WTC11 (cell line): ENCODE measurements around the gene TATDN3. TPM values are rescaled to one million over a fixed set of nuclear protein-coding genes. Genes with fewer than 3 reads are reported as not detected.

ENCODE experiments used
- ATAC-seq: fragments of 200-7000 bp; cut with Tn5 transposase; 2 replicates; pipeline ENCODE4 v1.10.0; 2021; ENCODE audit warnings: mild to moderate bottlenecking, moderate library complexity
- CTCF ChIA-PET: fragments of 300-600 bp; sonication (Branson Sonifier 250); formaldehyde crosslinking; loops from one replicate; lab custom pipeline; 2021; ENCODE audit warnings: antibody characterized with exemption; lab: Charles Lee
- POLR2A ChIA-PET: fragments of 350-600 bp; sonication (Branson Sonifier 250); formaldehyde crosslinking; loops from one replicate; lab custom pipeline; 2021; ENCODE audit warnings: antibody characterized with exemption; lab: Charles Lee
- DNase-seq: peaks from one replicate; pipeline ENCODE4 v3.0.0; 2021; ENCODE audit warnings: low spot score
- H3K27ac Mint-ChIP-seq: 2 replicates; pipeline ENCODE4 v1.8.0; 2021; ENCODE audit warnings: mixed read lengths
- H3K27me3 Mint-ChIP-seq: 2 replicates; pipeline ENCODE4 v1.8.0; 2021; ENCODE audit warnings: low read depth, mild to moderate bottlenecking, moderate library complexity, mixed read lengths
- H3K36me3 Mint-ChIP-seq: 2 replicates; pipeline ENCODE4 v1.8.0; 2021; ENCODE audit warnings: mixed read lengths
- H3K4me1 Mint-ChIP-seq: 2 replicates; pipeline ENCODE4 v1.8.0; 2022; ENCODE audit warnings: mixed read lengths
- H3K4me3 Mint-ChIP-seq: 2 replicates; pipeline ENCODE4 v1.8.0; 2021; ENCODE audit warnings: mild to moderate bottlenecking, moderate library complexity, mixed read lengths
- H3K9me3 Mint-ChIP-seq: 2 replicates; pipeline ENCODE4 v1.8.0; 2021; ENCODE audit warnings: mixed read lengths
- ATF2 ChIP-seq: sonication (generic); formaldehyde crosslinking; IDR thresholded peaks from 2 replicates; pipeline ENCODE4 v1.8.1; 2022; ENCODE audit warnings: low read depth, missing genetic modification reagents, borderline replicate concordance
- ATF3 ChIP-seq: sonication (generic); formaldehyde crosslinking; conservative IDR thresholded peaks from 2 replicates; pipeline ENCODE4 v1.8.1; 2022; ENCODE audit warnings: mild to moderate bottlenecking, missing genetic modification reagents
- CTCF ChIP-seq: fragments of 200-600 bp; IDR thresholded peaks from 2 replicates; pipeline ENCODE4 v1.8.0; 2022; ENCODE audit warnings: antibody characterized with exemption
- ETV6 ChIP-seq: sonication (generic); formaldehyde crosslinking; IDR thresholded peaks from 2 replicates; pipeline ENCODE4 v1.8.1; 2022; ENCODE audit warnings: mild to moderate bottlenecking, missing genetic modification reagents
- FOXP1 ChIP-seq: sonication (generic); formaldehyde crosslinking; IDR thresholded peaks from 2 replicates; pipeline ENCODE4 v1.8.0; 2022; ENCODE audit warnings: missing genetic modification reagents, mild to moderate bottlenecking, moderate library complexity, borderline replicate concordance
- NFYB ChIP-seq: sonication (generic); formaldehyde crosslinking; conservative IDR thresholded peaks from 2 replicates; pipeline ENCODE4 v1.8.0; 2022; ENCODE audit warnings: low read depth, missing genetic modification reagents
- NR3C1 ChIP-seq: sonication (generic); formaldehyde crosslinking; conservative IDR thresholded peaks from 2 replicates; pipeline ENCODE4 v1.8.1; 2023; ENCODE audit warnings: low read depth, mild to moderate bottlenecking, missing genetic modification reagents
- PREB ChIP-seq: sonication (generic); formaldehyde crosslinking; IDR thresholded peaks from 2 replicates; pipeline ENCODE4 v1.8.1; 2022; ENCODE audit warnings: mild to moderate bottlenecking, missing genetic modification reagents, moderate library complexity, borderline replicate concordance
- SOX15 ChIP-seq: fragments of 250-450 bp; sonication (Bioruptor Pico); IDR thresholded peaks from 2 replicates; pipeline ENCODE4 v1.9.0; 2021; ENCODE audit warnings: mild to moderate bottlenecking
- TCF7 ChIP-seq: sonication (generic); formaldehyde crosslinking; IDR thresholded peaks from 2 replicates; pipeline ENCODE4 v1.8.0; 2022; ENCODE audit warnings: mild to moderate bottlenecking, low read depth, missing genetic modification reagents, moderate library complexity
- TEAD4 ChIP-seq: sonication (generic); formaldehyde crosslinking; IDR thresholded peaks from 2 replicates; pipeline ENCODE4 v1.8.0; 2022; ENCODE audit warnings: mild to moderate bottlenecking, missing genetic modification reagents
- USF1 ChIP-seq: sonication (generic); formaldehyde crosslinking; IDR thresholded peaks from 2 replicates; pipeline ENCODE4 v1.8.0; 2022; ENCODE audit warnings: mild to moderate bottlenecking, missing genetic modification reagents
- USF2 ChIP-seq: sonication (generic); formaldehyde crosslinking; IDR thresholded peaks from 2 replicates; pipeline ENCODE4 v1.8.1; 2023; ENCODE audit warnings: mild to moderate bottlenecking, missing genetic modification reagents, moderate library complexity
- ZMAT4 ChIP-seq: fragments of 250-450 bp; sonication (Bioruptor Pico); IDR thresholded peaks from 2 replicates; pipeline ENCODE4 v1.9.0; 2021; ENCODE audit warnings: mild to moderate bottlenecking
- ZNF281 ChIP-seq: sonication (generic); formaldehyde crosslinking; IDR thresholded peaks from 2 replicates; pipeline ENCODE4 v1.8.0; 2023; ENCODE audit warnings: mild to moderate bottlenecking, missing genetic modification reagents
- ZNF317 ChIP-seq: sonication (generic); formaldehyde crosslinking; IDR thresholded peaks from 2 replicates; pipeline ENCODE4 v1.8.1; 2023; ENCODE audit warnings: low read depth, mild to moderate bottlenecking, moderate library complexity, missing genetic modification reagents, borderline replicate concordance
- ZNF532 ChIP-seq: fragments of 250-450 bp; sonication (Bioruptor Pico); IDR thresholded peaks from 2 replicates; pipeline ENCODE4 v1.9.0; 2021; ENCODE audit warnings: mild to moderate bottlenecking, borderline replicate concordance
- total RNA-seq: library from RNA; stranded (reverse); gene quantifications from 3 replicates; pipeline ENCODE4 v1.2.3, GENCODE V29; 2021

TATDN3 gene
- total RNA-seq, 1 experiment from 2014 or later, result 19.3 TPM

- TF ChIP-seq ETV6 (CRISPR knock-in tag) (peak; percentile 96), NR3C1 (CRISPR knock-in tag) (no peak), TCF7 (CRISPR knock-in tag) (no peak), CTCF (no peak), USF2 (CRISPR knock-in tag) (no peak), ZNF317 (CRISPR knock-in tag) (no peak), TEAD4 (CRISPR knock-in tag) (no peak), ZMAT4 (CRISPR knock-in tag) (no peak), FOXP1 (peak; percentile 15; the same call in 1 of the 2 replicates), ZNF281 (0 out of 2 replicates have a peak, but pooled peaks have one; percentile 49), NFYB (CRISPR knock-in tag) (peak; percentile 57; the same call in 1 of the 2 replicates)
These were observed 66.3 kb downstream of the TATDN3 start, which contains the start of gene FLVCR1 (continued) for GRCh38 chr1:212857992-212858460.

- peaks cover 14% of the 10 kb centered on the region for H3K36me3 Mint-ChIP-seq
- H3K27me3 Mint-ChIP-seq, result peaks cover 7% of the 10 kb centered on the region
- no peak for ATAC-seq
- H3K4me1 Mint-ChIP-seq, result peaks cover 35% of the 10 kb centered on the region
- POLR2A ChIA-PET, result interaction anchor here (0.6 to 2.2 kb wide), 9 partner anchors 11 to 92 kb away, joined by 3 to 22 read pairs (median 4); partner anchors contain the start of genes NSL1, TATDN3 and VASH2
- H3K4me3 Mint-ChIP-seq, result no peak overlapping the region
- CTCF ChIA-PET, result interaction anchor here (0.6 to 1.6 kb wide), 8 partner anchors 21 to 249 kb away, joined by 3 to 18 read pairs (median 4); no protein-coding TSS in a partner anchor
- H3K9me3 Mint-ChIP-seq, result 0 out of 2 replicates have a peak, but pooled peaks cover 1% of the 10 kb centered on the region
- H3K27ac Mint-ChIP-seq, result peak overlapping the region; percentile 96
- no peak for DNase-seq
- no peak for TF ChIP-seq ATF3
- TF ChIP-seq PREB (CRISPR knock-in tag), result no peak
- TF ChIP-seq USF1 (CRISPR knock-in tag), result no peak; the same call in 1 of the 2 replicates
- TF ChIP-seq SOX15 (CRISPR knock-in tag), result no peak
- no peak for TF ChIP-seq ZNF532 (CRISPR knock-in tag)
- TF ChIP-seq ATF2 (CRISPR knock-in tag), result no peak
These were observed 67.0 kb downstream of the TATDN3 start for GRCh38 chr1:212858461-212859265.
